NCI-H1417 (cell line): ENCODE results near the gene ASPSCR1.
"Not testable (repeated sequence)": the region's sequence is repeated elsewhere in the genome, so short reads cannot be mapped to it uniquely, and the experiment has no call there.

ENCODE experiments used
- DNase-seq, 3 experiments: peaks; one replicate each; lab custom pipeline; 2025; lab: John Stamatoyannopoulos, UW

The ASPSCR1 gene

DNA sequence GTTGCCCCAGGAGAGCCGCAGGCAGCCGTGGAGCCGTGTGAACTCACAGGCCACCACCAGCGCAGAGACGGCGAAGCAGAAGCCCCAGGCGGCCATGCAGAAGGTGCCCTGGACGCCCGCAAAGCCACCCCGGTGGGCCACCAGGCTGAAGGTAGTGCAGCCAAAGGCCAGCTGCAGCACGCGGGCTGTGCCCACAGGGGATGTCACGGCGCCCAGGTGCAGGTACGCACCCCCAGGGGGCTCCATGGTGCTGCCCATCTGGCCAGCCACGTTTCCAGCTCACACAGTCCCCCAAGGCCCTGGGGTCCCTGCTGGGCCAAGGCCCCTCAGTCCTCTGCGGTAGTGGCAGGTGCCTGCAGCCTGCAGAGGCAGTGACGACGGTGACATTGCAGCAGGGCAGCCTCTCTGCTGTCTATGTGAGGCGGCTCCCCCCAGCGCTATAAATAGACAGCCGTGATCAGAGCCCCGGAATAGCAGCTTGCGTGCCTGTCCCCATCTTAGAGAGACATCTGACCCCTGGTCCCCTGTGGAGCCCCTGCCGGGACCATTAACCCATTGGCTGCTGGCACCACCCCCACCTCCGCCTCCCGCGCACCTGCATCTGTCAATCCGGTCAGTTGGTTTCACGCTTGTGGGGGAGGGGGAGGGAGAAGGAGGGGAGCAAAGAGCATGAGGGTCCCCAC lies 35.8 kb upstream of the ASPSCR1 start:
- DNase-seq, result peak in 2 of 3 experiments; percentile 79 to 80

DNA sequence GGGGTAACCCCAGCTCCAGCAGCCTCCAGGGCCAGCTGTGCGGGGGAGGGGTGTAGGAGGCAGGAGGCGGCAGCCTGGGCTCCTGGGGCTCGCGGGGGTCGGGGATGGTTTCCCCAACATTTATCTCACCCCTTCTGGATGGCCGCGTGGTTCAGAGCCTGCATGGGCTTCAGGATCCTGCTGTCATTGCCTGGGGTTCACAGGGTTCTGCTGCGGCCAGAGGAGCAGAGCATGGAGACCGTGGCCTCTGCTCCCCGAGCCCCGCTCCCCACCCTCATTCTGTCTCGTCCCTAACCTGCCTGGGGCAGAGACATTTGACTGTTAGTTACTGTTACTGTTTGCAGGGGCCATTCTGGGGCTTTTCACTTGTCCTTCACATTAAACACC lies 35.3 kb upstream of the ASPSCR1 start:
- no peak for DNase-seq

DNA sequence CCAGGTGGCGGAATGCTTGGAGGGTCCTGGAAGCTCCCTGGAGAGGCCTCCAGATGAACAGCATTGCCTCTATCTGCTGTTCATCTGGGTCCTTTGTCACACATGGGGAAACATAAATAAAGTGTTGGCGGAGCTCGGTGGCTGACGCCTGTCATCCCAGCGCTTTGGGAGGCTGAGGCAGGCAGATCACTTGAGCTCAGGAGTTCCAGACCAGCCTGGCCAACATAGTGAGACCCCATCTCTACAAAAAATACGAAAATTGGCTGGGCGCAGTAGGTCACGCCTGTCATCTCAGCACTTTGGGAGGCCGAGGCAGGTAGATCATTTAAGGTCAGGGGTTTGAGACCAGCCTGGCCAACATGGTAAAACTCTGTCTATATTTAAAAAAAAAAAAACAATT lies 32.6 kb upstream of the ASPSCR1 start:
- no peak for DNase-seq

DNA sequence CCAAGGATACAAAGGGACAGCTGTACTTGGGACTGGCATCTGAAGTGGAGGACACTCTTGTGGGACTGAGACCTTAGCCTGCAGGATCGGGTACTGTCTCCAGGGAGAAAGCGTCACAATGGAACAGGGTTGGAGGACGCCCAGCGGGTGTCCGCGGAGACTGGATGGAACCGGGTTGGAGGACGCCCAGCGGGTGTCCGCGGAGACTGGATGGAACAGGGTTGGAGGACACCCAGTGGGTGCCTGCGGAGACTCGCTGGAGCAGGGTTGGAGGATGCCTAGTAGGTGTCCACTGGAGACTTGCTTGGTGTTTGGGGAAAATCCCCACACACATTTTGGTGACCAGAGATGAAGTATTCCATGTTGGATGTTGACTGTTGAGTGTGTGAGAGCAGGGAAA lies 30.2 kb upstream of the ASPSCR1 start, which contains the start of gene MYADML2:
Gene MYADML2, minus strand, starts transcription at position 45 of the 400 bp plus-strand sequence. CDS start 5,492 bp downstream, outside the sequence.
- DNase-seq, result no peak

DNA sequence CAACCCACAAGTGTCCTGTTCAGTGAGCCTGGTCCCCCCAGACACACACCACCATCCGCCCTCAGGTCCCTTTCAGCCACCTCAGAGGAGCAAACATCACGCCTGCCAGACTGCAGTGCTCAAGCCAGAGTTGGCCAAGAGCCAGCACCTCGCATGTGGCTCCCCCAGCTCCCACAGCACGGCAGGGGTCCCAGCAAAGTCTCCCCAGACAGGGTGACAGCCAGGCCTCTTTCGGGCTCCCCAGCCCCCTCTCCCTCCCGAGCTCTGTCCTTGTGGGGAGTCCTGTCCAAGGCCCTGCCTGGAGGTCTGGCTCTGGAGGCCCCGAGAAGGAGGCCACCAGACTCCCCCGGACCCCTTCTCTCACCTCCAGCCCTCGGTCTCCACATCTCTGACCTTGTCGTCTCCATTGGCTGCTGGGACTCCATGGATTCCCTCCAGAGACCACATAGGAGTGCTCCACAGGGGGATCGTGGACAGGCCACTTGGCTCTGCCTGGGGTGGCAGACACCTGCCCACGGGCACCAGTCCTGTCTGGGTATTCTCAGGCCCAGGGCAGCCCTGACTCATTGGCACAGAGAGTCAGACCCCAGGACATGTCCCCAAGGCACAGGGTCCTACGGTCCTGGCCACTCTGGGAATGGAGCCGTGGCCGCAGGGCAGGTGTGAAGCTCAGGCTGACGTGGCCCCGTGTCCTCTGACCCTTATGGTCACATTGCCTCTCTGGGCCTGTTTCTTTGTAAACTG lies 28.6 kb upstream of the ASPSCR1 start:
- DNase-seq, result no peak

DNA sequence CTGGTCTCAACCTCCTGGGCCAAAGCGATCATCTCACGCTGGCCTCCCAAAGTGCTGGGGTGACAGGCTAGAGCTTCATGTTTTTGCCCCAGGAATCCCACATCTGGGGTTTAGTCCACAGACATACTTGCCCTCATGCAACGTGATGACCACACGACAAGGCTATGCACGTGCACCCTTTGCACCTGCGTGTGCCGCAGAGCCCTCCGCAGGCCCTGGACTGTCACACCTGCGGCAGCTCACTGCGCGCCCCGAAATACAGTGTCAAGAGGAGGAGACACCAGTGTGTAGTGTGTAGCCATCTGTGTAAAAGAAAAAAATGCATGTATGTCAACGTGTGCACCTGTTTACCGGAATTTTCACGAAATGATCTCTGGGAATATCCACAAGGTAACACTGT lies 26.9 kb upstream of the ASPSCR1 start:
- no peak for DNase-seq

DNA sequence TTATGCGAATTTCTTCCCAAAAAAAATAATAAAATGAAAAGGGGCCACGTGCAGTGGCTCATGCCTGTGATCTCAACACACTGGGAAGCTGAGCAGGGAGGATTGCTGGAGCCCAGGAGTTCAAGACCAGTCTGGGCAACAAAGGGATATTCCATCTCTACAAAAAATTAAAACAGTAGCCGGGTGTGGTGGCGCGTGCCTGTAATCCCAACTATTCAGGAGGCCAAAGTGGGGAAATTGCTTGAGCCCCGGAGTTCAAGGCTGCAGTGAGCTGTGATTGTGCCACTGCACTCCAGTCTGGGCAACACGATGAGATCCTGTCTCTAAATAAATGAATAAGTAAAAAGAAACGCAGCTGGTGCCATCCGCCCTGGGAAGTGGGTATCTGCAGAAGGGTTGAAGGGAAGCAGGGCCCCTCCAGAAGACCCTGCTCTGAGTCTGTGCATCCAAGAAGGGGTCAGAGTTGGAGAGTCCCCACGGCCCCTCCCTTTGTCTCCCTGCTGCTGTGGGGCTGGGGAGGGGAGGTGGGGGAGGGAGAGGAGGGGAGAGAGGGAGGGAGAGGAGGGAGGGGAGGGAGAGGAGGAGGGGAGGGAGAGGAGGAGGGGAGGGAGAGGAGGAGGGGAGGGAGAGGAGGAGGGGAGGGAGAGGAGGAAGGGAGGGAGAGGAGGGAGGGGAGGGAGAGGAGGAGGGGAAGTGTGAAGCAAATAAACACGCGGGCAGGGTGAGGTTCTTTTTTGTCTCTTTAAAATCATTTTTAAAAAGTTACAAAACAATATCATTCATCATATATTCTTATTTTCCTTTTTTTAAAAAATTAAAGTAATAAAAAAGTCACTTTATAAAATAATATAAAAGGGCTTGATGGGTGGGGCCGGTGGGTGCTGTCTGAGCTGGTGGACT lies 25.4 kb upstream of the ASPSCR1 start:
- no peak for DNase-seq

DNA sequence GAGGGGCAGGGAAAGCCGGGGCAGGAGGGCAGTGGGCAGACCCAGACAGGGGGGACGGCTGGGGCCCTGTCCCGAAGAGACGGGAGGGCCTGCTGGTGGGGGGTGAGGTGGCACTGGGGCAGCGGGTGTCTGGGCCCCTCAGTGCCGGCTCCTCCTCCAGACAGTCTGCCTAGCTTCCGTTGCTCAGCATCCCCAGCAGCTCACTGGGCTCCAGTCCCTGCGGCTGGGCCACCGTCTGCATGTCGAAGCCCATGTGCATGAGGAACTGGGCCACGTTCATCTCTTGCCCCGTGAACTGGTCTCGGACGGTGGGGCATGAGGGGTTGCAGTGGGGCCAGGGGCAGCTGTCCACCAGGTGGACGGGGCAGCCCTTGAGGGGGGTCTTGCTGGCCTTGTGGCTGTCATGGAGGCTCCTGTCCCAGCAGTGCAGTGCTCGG lies 24.6 kb upstream of the ASPSCR1 start:
- no peak for DNase-seq

DNA sequence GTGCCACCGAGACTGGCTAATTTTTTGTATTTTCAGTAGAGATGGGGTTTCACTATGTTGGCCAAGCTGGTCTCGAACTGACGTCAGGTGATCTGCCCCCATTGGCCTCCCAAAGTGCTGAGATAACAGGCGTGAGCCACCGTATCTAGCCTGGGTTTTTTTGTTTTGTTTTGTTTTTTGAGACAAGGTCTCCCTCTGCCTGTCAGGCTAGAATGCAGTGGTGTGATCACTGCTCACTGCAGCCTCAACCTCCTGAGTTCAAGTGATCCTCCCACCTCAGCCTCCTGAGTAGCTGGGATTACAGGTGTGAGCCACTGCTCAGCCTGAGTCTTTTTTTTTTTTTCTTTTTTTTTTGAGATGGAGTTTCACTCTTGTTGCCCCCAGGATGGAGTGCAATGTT lies 24.0 kb upstream of the ASPSCR1 start:
- not testable (repeated sequence) for DNase-seq

DNA sequence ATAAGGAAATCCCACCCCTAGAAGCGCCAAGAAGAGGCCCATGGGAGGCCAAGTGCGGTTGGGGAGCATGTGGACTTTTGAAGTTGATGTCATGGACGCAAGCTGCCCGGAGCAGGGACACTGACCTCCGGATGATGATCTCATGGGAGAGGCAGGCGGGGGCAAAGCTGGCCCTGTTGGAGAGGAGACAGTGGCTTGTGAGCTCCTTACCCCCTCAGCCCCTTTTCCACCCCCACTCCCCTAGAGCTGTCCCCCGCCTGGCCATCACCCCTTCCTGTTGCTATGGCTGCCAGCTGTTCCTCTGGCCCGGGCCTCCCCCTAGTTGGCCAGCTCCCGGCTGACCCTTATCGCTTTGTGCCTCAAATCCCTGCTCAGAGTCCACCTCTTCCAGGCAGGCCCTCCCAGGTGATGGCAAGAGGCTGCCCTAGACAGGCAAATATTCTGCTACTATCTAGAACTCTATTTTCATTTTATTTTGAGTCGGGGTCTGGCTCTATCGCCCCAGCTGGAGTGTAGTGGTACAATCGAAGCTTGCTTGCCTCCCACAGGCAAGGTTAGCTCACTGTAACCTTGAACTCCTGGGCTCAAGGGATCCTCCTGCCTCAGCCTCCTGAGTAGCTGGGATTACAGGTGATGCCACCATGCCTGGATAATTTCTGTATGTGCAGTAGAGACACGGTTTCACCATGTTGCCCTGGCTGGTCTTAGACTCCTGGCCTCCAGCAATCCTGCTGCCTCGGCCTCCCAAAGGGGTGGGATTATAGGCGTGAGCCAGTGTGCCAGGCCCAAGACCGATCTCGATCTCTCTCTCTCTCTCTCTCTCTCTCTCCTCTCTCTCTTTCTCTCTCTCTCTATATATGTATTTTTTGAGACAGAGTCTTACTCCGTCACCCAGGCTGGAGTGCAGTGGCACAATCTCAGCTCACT lies 23.0 kb upstream of the ASPSCR1 start:
- no peak for DNase-seq

DNA sequence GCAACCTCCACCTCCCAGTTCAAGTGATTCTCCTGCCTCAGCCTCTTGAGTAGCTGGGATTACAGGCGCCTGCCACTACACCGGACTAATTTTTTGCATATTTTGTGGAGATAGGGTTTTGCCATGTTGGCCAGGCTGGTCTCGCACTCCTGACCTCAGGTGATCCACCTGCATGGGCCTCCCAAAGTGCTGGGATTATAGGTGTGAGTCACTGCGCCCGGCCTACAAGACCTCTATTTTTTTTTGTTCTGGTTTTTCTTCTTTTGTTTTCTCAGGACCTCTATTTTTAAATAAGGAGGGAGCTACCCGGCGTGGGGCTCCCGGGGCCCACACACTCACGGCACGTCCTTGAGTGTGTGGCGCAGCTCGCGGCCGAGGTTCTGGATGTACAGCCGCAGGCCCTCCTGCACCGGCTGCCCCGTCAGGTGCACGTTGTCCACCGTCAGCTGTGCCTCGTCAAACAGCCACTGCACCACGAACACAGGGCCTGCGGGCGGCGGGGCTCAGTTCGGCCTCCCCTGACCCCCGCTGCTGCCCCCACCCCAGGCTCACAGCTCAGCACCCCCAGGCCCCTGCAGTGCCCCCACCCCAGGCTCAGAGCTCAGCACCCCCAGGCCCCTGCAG lies 22.3 kb upstream of the ASPSCR1 start:
- no peak for DNase-seq

DNA sequence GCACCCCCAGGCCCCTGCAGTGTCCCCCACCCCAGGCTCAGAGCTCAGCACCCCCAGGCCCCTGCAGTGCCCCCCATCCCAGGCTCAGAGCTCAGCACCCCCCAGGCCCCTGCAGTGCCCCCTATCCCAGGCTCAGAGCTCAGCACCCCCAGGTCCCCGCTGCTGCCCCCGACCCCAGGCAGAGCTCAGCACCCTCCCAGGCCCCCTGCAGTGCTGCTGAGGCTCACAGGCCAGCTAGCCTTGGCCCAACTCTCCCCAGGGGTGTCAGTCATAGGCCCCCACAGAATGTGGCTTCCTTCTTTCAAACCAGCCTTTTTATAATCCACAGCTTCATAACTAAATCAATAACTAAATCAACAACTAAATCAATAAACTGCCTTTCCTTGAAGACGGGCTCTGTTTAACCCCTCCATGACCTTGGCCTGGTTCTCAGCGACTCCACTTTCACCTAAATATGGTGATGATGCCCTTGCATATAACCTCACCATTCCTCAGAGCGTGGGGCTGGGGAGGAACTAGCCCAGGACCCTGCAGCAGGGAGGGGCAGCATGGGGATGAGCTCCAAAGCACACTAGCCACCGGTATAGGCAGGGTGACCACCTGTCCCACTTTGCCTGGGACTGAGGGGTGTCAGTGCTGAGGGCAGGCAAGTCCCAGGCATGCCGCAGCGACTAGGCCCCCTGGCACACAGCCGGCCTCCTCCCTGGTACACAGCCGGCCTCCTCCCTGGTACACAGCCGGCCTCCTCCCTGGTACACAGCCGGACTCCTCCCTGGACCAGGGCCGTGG lies 21.5 kb upstream of the ASPSCR1 start:
- DNase-seq, result no peak

DNA sequence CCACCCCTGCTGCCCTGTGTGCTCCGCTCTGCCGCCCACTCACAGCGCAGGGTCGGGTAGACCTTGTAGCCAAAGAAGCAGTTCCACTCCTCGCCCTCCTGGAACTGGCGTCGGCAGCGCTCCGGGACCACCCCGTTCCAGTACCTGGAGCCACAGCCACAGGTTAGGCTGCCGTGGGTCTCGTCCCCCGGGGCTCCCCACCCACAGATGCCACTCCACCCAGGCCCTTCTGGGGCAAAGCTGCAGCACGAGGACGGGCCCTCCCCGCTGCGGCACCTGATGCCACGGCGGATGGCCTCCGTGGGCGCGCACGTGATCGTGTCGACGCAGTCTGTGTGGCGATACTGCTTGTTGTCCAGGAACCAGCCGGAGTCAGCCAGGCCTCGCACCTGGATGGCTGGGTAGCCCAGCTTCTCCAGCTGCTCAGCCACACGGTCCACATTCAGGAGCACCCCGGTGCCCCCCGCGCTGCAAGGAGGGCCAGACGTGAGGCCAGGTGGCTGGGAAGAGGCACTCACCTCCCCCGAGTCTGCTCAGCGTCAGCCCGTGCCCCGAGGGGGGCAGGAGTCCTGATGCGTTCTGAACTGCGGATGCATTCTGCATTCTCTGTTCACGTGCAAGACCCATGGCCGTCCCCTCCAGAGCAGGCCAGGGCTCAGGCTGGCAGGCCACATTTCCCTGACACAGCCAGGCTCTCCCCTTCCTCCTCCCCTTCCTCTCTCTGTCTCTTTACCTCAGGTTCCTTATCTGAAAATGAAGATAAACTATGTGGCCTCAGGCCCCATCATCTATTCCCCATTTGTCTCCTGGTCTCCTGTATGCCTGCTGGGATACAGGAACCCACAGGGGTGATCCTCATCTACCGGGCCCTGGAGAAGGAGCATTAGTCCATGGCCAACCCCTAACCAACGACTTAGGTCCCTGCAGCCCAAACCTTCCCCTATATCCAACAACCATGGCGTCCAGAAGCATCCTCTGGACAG lies 20.5 kb upstream of the ASPSCR1 start:
- DNase-seq, result no peak

DNA sequence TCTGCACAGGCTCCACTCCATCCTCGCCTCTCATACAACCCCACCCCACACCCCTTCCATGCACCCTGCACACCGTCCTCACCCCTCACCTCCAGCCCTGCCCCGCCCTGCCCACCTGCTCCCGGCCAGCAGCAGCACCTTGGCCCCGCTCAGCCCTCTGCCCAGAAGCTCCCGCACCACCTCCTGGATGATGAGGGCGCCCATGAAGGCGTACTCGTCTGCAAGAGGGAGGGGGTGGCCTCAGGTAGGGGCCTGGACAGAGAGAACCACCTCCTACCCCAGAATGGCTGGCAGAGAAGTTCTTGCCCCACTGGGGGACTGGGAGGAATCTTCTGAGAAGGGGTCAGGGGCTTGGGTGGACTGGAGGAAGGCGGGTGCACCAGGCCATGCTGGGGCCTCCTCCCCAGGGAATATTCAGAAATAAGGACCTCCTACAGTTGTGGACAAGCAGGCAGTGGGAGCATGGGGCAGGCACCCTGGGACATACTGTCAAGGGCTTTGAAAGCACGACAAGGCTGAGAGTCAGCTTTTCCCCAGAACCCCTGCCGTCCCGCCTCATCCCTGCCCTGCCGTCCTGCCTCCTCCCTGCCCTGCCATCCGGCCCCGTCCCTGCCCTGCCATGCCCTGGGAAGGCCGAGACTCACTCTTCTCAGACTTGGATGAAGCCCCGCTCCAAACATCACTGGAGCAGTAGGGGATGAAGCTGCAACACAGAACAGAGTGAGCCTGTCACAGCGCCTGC lies 19.6 kb upstream of the ASPSCR1 start:
- DNase-seq, result no peak

DNA sequence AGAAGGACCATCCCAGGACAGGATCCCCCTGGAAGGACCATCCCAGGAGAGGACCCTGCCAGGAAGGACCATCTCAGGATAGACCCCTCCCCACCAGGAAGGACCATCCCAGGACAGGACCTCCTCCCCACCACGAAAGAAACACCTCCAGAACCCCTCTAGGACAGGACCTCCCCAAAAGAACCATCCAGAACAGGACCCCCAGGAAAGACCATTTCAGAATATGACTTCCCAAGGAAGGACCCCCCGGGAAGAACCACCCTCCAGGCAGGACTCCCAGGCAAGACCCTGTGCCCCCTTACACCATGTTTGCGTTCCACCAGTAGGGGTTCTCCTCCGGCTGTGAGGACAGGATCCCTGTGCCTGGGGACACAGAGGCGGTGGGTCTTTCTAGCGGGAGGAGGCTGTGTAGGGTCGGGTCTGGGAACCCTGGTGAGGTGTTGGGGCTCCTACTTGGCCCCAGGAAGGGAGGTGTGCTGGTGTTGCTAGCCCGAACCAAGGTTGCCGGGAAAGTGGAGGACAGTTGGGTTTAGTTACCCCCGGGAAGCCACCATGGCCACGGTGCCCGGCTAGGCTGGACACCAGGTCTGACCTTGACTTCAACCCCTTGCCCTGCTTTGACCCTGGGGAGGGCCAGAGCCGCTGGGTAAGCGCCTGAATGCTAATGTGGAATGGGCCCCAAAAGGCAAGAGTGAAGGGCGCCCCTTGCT lies 18.6 kb upstream of the ASPSCR1 start:
- no peak for DNase-seq

DNA sequence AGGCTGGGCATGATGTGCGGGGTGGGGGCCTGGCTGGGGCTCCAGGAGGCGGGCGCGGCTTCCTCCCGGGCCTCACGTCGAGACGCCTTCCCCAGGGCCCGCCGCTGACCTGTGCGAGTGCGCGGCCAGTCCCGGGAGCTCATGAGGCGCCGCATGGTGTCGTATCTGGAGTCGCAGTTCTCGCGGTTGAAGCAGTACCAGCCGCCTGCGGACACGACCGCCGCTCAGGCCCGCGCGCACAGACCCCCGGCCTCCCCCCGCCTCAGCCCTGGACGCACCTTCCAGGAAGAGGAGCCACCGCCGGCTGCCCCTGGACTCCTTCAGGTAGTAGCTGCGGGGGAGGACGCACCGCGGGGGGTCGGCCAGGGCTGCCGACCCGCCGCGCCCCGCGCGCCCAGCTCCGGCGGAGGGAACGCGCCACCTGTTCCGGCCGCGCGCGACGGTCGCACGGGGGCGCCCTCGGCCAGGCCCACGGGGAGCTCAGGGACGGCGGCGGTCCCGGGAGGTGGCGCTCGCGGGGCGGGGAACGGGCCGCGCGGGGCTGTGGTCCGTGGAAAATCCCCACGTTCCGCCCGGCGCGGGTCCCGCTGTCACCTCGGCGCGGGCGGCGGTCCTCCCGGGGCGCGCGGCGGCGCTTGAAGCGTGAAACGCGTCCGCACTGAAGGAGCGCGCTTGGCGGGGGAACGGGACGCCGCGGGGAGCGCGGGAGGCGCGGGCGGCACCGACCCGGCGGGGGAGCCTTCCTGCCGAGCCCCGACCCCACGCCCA lies 17.9 kb upstream of the ASPSCR1 start:
- DNase-seq, result peak; percentile 45 to 77 (median 75)
